ENCODE measurements around the gene TMEM244.

DNA sequence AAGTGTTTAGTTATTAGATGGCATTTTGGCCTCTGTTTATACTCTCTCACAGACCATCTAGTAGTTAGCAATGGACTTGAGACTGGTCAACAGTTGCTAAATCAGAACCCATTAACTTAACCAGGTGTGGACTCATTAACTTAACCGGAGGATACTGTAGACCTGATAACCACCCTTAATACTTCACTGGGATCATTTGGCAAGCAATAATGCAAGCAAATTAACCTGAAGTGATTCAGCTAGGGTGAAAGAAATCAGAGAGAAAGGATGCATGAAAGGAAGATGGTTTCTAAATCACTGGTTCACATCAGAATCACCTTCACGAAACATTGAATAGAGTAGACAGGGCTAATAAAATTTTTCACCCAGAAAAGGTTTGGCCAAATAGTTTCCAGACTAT lies 73.3 kb downstream of the TMEM244 start:
- TF ChIP-seq CTCF (IDR thresholded peaks at IDR 0.05) = no peak
- no peak for TF ChIP-seq POLR2A (IDR thresholded peaks at IDR 0.05)

Data from heart left ventricle (tissue), 13 donors.